ENCODE measurements around the gene ARID1B. TPM values are rescaled to one million over a fixed set of nuclear protein-coding genes. Genes with fewer than 3 reads are reported as not detected.
A peak's percentile ranks its signal among the peaks of the same experiment; 100 is the strongest.

The ARID1B gene
- total and polyA plus RNA-seq, 12 donors, result 11.2 to 63.2 (median 52.2) TPM

GRCh38 chr6:157248264-157248663 lies 471.1 kb downstream of the ARID1B start:
- Histone ChIP-seq H3K9me3 (peaks cover 0 to 16% (median 0%) of the 10 kb centered on the region in 11 donors), H3K36me3 (no peaks in the 10 kb centered on the region), H3K27ac (no peak overlapping the region), H3K4me1 (peaks cover 0 to 37% (median 16%) of the 10 kb centered on the region in 9 donors), H3K4me3 (no peak overlapping the region), H3K27me3 (no peaks in the 10 kb centered on the region)
- DNase-seq (no peak), ATAC-seq (no peak)
- WGBS, 2 donors, result 52 to 67% methylated on average over 1 of the region's 1 CpG
- no peak for TF ChIP-seq CTCF (IDR thresholded peaks at IDR 0.05)
- intact Hi-C loops (cut with DNase I), result no loop called here

- H3K4me1 ChIP-seq, result peaks cover 0 to 28% (median 10%) of the 10 kb centered on the region in 9 donors
- 93 to 94% methylated on average over 8 of the region's 8 CpGs for WGBS, 2 donors
- TF ChIP-seq CTCF (IDR thresholded peaks at IDR 0.05), result no peak
- intact Hi-C loops (cut with DNase I), result no loop called here
- no peak overlapping the region for H3K27ac ChIP-seq
- ATAC-seq (no peak), DNase-seq (no peak)
- peaks cover 0 to 10% (median 0%) of the 10 kb centered on the region in 11 donors for H3K9me3 ChIP-seq
- no peak overlapping the region for H3K4me3 ChIP-seq
- no peaks in the 10 kb centered on the region for H3K36me3 ChIP-seq
- no peaks in the 10 kb centered on the region for H3K27me3 ChIP-seq
Measured at GRCh38 chr6:157249826-157250225, 472.6 kb downstream of the ARID1B start.

GRCh38 chr6:157251586-157252247 lies 474.5 kb downstream of the ARID1B start:
- ATAC-seq (no peak), DNase-seq (no peak)
- Histone ChIP-seq H3K27me3 (no peaks in the 10 kb centered on the region), H3K9me3 (peaks cover 0 to 10% (median 0%) of the 10 kb centered on the region in 11 donors), H3K36me3 (no peaks in the 10 kb centered on the region), H3K4me1 (peaks cover 0 to 9% (median 3%) of the 10 kb centered on the region in 9 donors), H3K4me3 (no peak overlapping the region), H3K27ac (no peak overlapping the region)
- intact Hi-C loops (cut with DNase I), result no loop called here
- TF ChIP-seq CTCF (IDR thresholded peaks at IDR 0.05), result no peak
- WGBS, 2 donors, result 85 to 93% methylated on average over 8 of the region's 8 CpGs

- Histone ChIP-seq H3K36me3 (no peaks in the 10 kb centered on the region), H3K27ac (no peak overlapping the region), H3K9me3 (peaks cover 0 to 9% (median 0%) of the 10 kb centered on the region in 11 donors), H3K4me1 (peaks cover 0 to 9% (median 3%) of the 10 kb centered on the region in 9 donors), H3K27me3 (no peaks in the 10 kb centered on the region), H3K4me3 (no peak overlapping the region)
- intact Hi-C loops (cut with DNase I), result no loop called here
- WGBS, 2 donors, result 18 to 37% methylated on average over 7 of the region's 7 CpGs
- DNase-seq (no peak), ATAC-seq (peak in 7 of 8 donors; percentile 25 to 81 (median 57))
- no peak for TF ChIP-seq CTCF (IDR thresholded peaks at IDR 0.05)
Measured at GRCh38 chr6:157253017-157253416, 475.8 kb downstream of the ARID1B start.

Data from heart right ventricle (tissue), 16 donors.